Panc1 (cell line): Measurements from ENCODE around the gene HPCAL1. TPM values are rescaled to one million over a fixed set of nuclear protein-coding genes. Genes with fewer than 3 reads are reported as not detected.
"Not testable (repeated sequence)": the region's sequence is repeated elsewhere in the genome, so short reads cannot be mapped to it uniquely, and the experiment has no call there.

ENCODE experiments used
- ATAC-seq: fragments of 200-7000 bp; cut with Tn5 transposase; 2 replicates; pipeline ENCODE4 v1.9.1; 2020; ENCODE audit warnings: mild to moderate bottlenecking, moderate library complexity
- BruUV-seq: library from RNA; stranded (reverse); fragments of 400-500 nt; replicated peaks from 2 replicates; lab custom pipeline; 2021; lab: Mats Ljungman, UMichigan
- CTCF ChIA-PET: fragments of 300-600 bp; sonication (Branson Sonifier 250); formaldehyde crosslinking; loops from one replicate; lab custom pipeline; 2022; ENCODE audit warnings: antibody characterized with exemption; lab: Charles Lee
- POLR2A ChIA-PET: fragments of 300-600 bp; sonication (Branson Sonifier 250); formaldehyde crosslinking; loops from one replicate; lab custom pipeline; 2022; ENCODE audit warnings: antibody characterized with exemption; lab: Charles Lee
- DNase-seq: peaks from one replicate; pipeline ENCODE4 v3.0.0-alpha.2; 2010; ENCODE audit warnings: low read depth, low spot score
- H3K27ac ChIP-seq: 2 replicates; pipeline ENCODE4 v1.5.1; 2011; ENCODE audit warnings: mild to moderate bottlenecking, low read length, inconsistent platforms
- H3K27me3 ChIP-seq: fragments of 200-500 bp; sonication (Bioruptor generic); 2 replicates; pipeline ENCODE4 v1.6.0; 2014; ENCODE audit warnings: low read length, inconsistent platforms; ENCODE audit not compliant: control insufficient read depth, insufficient read depth
- H3K36me3 ChIP-seq: fragments of 200-500 bp; sonication (Bioruptor generic); 2 replicates; pipeline ENCODE4 v1.5.1; 2014; ENCODE audit warnings: inconsistent platforms, mild to moderate bottlenecking, low read length, moderate library complexity; ENCODE audit not compliant: control insufficient read depth, insufficient read depth
- H3K4me1 ChIP-seq: 2 replicates; pipeline ENCODE4 v1.5.1; 2011; ENCODE audit warnings: inconsistent platforms, mild to moderate bottlenecking, low read length, moderate library complexity; ENCODE audit not compliant: control insufficient read depth, insufficient read depth
- H3K4me3 ChIP-seq, 2 experiments: 2 replicates each; pipeline ENCODE4 v1.5.1; 2011 to 2012; ENCODE audit warnings: low read depth in 2 of 2, low read length in 2 of 2, mild to moderate bottlenecking in 2 of 2, inconsistent platforms in 1 of 2, moderate library complexity in 1 of 2
- H3K9me3 ChIP-seq: fragments of 200-500 bp; sonication (Bioruptor generic); 2 replicates; pipeline ENCODE4 v1.5.1; 2014; ENCODE audit warnings: low read depth, mild to moderate bottlenecking, inconsistent platforms, low read length, moderate library complexity; ENCODE audit not compliant: control insufficient read depth, insufficient read depth
- POLR2AphosphoS5 ChIP-seq: IDR thresholded peaks from 2 replicates; pipeline ENCODE4 v1.6.1; 2012; ENCODE audit warnings: mild to moderate bottlenecking, low read depth, low read length, moderate library complexity
- SIN3A ChIP-seq: IDR thresholded peaks from 2 replicates; pipeline ENCODE4 v1.6.1; 2012; ENCODE audit warnings: low read depth, mild to moderate bottlenecking, low read length, moderate library complexity, borderline replicate concordance; ENCODE audit not compliant: insufficient read depth
- TCF7L2 ChIP-seq: IDR thresholded peaks from 2 replicates; pipeline ENCODE4 v1.6.1; 2011; ENCODE audit warnings: mild to moderate bottlenecking, low read depth, low read length, inconsistent platforms
- in situ Hi-C: cut with HindIII; loops from 2 replicates; pipeline ENCODE4 v1.10.0; 2016; ENCODE audit warnings: low sequenced_read_pairs, low pct_unique_long_range_greater_than_20kb
- intact Hi-C: fragments of 100-400 bp; cut with micrococcal nuclease; formaldehyde crosslinking; loops from one replicate; pipeline ENCODE4 v1.10.0; 2022; ENCODE audit not compliant: unreplicated experiment
- total RNA-seq: library from RNA; stranded (reverse); gene quantifications from one replicate; pipeline ENCODE4 v1.2.1, GENCODE V29; 2021; ENCODE audit not compliant: unreplicated experiment
- TF ChIP-seq, protein P1 (sequence below): fragments of 450-650 bp; IDR thresholded peaks from 2 replicates; pipeline ENCODE4 v1.5.1; 2017; ENCODE audit warnings: mild to moderate bottlenecking
- TF ChIP-seq, protein P2 (sequence below), 2 experiments: IDR thresholded peaks; 2 replicates each; pipeline ENCODE4 v1.6.1; 2011 to 2012; ENCODE audit warnings: low read depth in 2 of 2, control low read depth in 1 of 2, low read length in 1 of 2, mild to moderate bottlenecking in 1 of 2, moderate library complexity in 1 of 2; ENCODE audit not compliant: insufficient read depth in 1 of 2

The HPCAL1 gene
- total RNA-seq, 1 experiment from 2014 or later: 234 TPM

DNA sequence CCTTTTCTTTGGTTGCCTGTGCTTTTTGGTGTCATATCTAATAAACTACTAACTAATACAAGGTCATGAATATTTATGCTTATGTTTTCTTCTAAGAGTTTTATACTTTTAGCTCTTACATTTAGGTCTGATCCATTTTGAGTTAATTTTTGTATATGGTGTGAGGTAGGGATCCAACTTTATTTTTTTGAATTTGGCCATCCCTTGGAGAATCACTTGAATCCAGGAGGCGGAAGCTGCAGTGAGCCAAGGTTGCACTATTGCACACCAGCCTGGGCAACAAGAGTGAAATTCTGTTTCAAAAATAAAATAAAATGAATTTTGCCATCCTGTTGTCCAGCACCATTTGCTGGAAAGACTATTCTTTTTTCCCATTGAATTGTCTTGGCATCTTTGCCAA, 8.6 kb upstream of the HPCAL1 start:
- Histone ChIP-seq H3K27ac (no peak overlapping the region), H3K27me3 (no peaks in the 10 kb centered on the region), H3K4me3 (no peak overlapping the region), H3K4me1 (peaks cover 24% of the 10 kb centered on the region), H3K9me3 (no peaks in the 10 kb centered on the region; the same call in 1 of the 2 replicates), H3K36me3 (no peaks in the 10 kb centered on the region)
- DNase-seq: no peak
- ATAC-seq: no peak
- no TSS peak for BruUV-seq
- in situ Hi-C loops: no loop called here
- ChIA-PET POLR2A (interaction anchor here (0.5 kb wide), 1 partner anchor 152 kb away, joined by 11 read pairs; no protein-coding TSS in a partner anchor), CTCF (no interaction called here)
- intact Hi-C loops: no loop called here
- TF ChIP-seq, protein P1, sequence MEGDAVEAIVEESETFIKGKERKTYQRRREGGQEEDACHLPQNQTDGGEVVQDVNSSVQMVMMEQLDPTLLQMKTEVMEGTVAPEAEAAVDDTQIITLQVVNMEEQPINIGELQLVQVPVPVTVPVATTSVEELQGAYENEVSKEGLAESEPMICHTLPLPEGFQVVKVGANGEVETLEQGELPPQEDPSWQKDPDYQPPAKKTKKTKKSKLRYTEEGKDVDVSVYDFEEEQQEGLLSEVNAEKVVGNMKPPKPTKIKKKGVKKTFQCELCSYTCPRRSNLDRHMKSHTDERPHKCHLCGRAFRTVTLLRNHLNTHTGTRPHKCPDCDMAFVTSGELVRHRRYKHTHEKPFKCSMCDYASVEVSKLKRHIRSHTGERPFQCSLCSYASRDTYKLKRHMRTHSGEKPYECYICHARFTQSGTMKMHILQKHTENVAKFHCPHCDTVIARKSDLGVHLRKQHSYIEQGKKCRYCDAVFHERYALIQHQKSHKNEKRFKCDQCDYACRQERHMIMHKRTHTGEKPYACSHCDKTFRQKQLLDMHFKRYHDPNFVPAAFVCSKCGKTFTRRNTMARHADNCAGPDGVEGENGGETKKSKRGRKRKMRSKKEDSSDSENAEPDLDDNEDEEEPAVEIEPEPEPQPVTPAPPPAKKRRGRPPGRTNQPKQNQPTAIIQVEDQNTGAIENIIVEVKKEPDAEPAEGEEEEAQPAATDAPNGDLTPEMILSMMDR: no peak
- TF ChIP-seq TCF7L2: no peak
- TF ChIP-seq, protein P2, sequence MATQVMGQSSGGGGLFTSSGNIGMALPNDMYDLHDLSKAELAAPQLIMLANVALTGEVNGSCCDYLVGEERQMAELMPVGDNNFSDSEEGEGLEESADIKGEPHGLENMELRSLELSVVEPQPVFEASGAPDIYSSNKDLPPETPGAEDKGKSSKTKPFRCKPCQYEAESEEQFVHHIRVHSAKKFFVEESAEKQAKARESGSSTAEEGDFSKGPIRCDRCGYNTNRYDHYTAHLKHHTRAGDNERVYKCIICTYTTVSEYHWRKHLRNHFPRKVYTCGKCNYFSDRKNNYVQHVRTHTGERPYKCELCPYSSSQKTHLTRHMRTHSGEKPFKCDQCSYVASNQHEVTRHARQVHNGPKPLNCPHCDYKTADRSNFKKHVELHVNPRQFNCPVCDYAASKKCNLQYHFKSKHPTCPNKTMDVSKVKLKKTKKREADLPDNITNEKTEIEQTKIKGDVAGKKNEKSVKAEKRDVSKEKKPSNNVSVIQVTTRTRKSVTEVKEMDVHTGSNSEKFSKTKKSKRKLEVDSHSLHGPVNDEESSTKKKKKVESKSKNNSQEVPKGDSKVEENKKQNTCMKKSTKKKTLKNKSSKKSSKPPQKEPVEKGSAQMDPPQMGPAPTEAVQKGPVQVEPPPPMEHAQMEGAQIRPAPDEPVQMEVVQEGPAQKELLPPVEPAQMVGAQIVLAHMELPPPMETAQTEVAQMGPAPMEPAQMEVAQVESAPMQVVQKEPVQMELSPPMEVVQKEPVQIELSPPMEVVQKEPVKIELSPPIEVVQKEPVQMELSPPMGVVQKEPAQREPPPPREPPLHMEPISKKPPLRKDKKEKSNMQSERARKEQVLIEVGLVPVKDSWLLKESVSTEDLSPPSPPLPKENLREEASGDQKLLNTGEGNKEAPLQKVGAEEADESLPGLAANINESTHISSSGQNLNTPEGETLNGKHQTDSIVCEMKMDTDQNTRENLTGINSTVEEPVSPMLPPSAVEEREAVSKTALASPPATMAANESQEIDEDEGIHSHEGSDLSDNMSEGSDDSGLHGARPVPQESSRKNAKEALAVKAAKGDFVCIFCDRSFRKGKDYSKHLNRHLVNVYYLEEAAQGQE (IDR thresholded peaks at IDR 0.05; ENCODE audit: insufficient read depth in 1 of 2, low read depth in 2 of 2, low read length in 1 of 2): no peak
- TF ChIP-seq POLR2AphosphoS5: no peak
- no peak for TF ChIP-seq SIN3A

DNA sequence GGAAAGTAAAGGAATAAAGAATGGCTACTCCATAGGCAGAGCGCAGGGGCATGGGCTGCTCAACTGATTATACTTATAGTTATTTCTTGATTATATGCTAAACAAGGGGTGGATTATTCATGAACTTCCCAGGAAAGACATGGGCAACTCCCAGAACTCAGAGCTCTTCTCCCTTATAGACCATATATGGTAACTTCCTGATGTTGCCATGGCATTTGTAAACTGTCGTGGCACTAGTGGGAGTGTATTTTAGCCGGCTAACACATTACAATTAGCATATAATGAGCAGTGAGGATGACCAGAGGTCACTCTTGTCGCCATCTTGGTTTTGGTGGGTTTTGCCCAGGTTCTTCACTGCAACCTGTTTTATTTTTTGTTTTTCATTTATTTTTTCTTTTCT, 7.1 kb upstream of the HPCAL1 start:
- H3K27ac ChIP-seq, H3K36me3 ChIP-seq, POLR2A ChIA-PET, BruUV-seq, H3K27me3 ChIP-seq, CTCF ChIA-PET, H3K9me3 ChIP-seq, in situ Hi-C loops, DNase-seq, ATAC-seq, intact Hi-C loops, H3K4me3 ChIP-seq: not testable (repeated sequence)
- peaks cover 13% of the 10 kb centered on the region for H3K4me1 ChIP-seq

DNA sequence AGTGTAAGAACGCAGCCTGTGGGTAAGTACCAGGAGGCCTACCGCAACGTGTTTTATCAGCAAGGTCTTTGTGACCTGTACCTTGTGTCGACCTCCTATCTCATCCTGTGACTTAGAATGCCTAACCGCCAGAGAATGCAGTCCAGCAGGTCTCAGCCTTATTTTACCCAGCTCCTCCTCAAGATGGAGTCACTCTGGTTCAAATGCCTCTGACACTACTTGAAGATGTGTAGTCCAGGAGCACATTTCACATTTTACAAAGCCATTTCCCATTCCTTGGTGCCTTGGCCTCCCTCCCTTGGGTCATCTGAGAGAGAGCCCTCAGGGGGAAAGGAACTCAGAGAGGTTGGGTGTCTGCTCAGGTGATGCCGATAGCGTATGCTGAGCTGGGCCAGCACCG, 6.6 kb upstream of the HPCAL1 start:
- POLR2A ChIA-PET: interaction anchor here (0.6 kb wide), 1 partner anchor 15 kb away, joined by 4 read pairs; no protein-coding TSS in a partner anchor
- TF ChIP-seq, protein P2 (IDR thresholded peaks at IDR 0.05; ENCODE audit: insufficient read depth in 1 of 2, low read depth in 2 of 2, low read length in 1 of 2): no peak
- TF ChIP-seq, protein P1: no peak
- no peak for TF ChIP-seq SIN3A
- ATAC-seq (no peak), DNase-seq (no peak)
- no peaks in the 10 kb centered on the region; the same call in 1 of the 2 replicates for H3K9me3 ChIP-seq
- H3K27me3 ChIP-seq: no peaks in the 10 kb centered on the region
- in situ Hi-C loops (no loop called here), intact Hi-C loops (no loop called here)
- no peak overlapping the region for H3K4me3 ChIP-seq
- peaks cover 18% of the 10 kb centered on the region for H3K4me1 ChIP-seq
- H3K27ac ChIP-seq: no peak overlapping the region
- CTCF ChIA-PET: no interaction called here
- no peaks in the 10 kb centered on the region for H3K36me3 ChIP-seq
- BruUV-seq: no TSS peak
